ENCODE results near the gene CYSTM1.

Gene CYSTM1

DNA sequence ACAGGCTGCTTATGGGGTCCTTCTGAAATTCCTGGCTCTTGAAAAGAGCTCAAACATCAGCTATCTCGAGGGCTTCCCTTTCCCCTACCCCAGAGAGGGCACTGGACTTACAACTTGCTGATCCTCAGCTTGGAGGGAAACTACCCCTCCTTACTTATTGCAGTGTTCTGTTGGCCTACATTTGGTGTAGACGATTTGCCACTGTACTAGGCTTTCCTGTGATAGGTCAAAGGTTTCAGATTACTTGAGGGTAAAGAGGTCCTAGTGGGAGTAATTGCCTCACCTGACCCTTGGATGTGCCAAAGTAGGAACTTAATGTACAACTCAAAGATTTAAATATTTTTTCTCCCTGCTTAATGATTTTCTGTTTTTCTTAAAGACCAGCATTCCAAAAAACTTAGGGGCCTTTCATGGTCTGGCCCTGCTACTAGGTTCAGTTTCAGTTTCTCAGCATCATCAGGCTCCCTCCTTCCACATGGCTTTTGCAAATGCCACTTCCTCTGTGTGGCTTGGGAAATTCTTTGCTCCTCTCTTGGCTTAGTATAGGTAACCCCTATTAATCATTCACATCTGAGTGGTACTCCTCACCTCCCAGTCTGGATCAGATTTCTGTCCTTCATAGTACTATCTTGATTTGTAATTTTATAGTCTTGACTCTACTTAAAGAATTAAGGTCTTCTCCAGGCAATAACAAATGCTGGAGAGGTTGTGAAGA lies 32.4 kb downstream of the CYSTM1 start:
- DNase-seq (ENCODE audit: low read depth in 2 of 2) = no peak

DNA sequence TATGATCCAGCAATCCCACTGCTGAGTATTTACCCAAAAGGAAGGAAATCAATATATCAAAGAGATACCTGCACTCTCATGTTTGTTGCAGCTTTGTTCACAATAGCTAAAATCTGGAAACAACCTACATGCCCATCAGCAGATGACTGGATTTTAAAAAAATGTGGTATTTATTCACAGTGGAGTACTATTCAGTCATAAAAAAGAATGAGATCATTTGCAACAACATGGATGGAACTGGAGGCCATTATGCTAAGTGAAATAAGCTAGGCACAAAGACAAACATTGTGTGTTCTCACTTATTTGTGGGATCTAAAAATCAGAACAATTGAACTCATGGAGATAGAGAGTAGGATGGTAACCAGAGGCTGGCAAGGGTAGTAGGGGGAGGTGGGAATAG lies 33.1 kb downstream of the CYSTM1 start:
- DNase-seq (ENCODE audit: low read depth in 2 of 2) = no peak

DNA sequence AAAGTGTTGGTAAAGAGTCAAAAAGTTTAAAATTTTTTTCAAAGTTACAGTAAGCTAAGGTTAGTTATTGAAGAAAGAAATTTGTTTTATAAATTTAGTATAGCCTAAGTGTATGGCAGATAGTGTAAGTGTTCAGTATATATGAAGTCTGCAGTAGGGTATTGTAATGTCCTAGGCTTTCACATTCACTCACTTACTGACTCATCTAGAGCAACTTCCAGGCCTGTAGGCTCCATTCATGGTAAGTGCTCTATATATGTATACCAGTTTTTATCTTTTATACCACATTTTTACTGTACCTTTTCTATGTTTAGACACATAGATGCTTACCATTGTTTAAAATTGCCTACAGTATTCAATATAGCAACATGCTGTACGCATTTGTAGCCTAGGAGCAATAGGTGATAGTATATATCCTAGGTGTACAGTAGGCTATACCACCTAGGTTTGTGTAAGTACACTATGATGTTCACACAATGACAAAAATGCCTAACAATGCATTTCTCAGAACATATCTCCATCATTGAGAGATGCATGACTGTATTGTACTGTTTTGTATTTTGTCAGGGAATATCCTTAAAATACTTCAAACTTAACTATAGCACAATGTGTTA lies 38.5 kb downstream of the CYSTM1 start:
- no peak for DNase-seq (ENCODE audit: low read depth in 2 of 2)

GRCh38 chr5:140214831-140215230 lies 39.8 kb downstream of the CYSTM1 start:
- DNase-seq (ENCODE audit: low read depth in 2 of 2) = no peak

DNA sequence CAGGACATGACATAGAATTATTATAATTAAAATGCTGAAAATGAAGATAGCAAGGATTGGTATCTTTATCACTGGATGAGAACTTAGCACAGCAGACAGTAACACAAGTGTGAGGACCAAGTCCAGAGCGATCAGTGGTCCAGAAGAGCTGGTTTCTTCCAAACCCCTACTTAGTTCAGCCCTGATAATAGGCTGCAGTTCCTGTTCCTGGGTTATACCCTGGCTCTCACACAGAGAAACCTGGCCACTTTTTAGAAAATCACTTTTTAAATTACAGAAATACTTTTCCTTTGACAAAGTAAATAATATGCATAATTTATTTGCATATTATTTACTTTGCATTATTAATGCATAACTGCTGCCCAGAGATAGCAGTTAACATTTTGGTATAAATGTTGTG lies 40.3 kb downstream of the CYSTM1 start:
- no peak for DNase-seq (ENCODE audit: low read depth in 2 of 2)

- no peak for DNase-seq (ENCODE audit: low read depth in 2 of 2)
These were observed 41.6 kb downstream of the CYSTM1 start for GRCh38 chr5:140216478-140217074.

DNA sequence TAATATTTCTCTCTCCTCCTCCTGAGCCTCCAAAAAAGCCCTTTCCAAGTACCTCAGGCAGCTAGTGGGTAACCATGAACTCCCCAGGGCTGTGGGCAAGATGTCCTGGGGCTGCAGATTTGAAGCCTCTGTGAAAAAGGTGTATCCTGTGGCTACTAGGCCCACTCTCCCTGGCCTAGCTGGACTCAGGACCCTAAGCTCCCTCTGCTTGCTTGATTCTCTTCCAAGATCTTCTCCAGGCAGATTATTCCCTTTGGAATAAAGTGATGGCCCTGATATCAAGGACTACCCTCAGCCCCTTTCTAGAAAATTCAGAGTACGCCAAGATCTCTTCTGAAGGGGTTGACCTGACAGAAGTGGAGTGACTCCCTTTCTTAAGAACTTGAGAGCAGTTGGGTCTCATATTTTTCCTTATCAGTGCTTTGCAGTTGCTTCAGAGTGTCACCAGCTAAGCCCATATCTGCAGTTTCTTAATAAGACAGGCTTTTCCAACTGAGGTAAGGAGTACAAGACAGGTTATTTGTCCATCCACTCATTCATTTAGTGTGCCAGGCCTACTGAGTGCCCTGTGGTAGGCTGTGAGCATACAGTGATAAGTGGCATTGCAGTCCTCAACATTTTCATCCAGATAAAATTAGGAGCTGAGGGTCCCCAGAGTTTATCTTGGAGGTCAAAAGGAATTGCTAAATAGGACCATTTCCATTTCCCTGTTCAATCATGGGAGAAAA lies 42.5 kb downstream of the CYSTM1 start:
- no peak for DNase-seq (ENCODE audit: low read depth in 2 of 2)

- no peak for DNase-seq (ENCODE audit: low read depth in 2 of 2)
These were observed 44.3 kb downstream of the CYSTM1 start for GRCh38 chr5:140219068-140219991.

GRCh38 chr5:140220032-140220697 lies 45.2 kb downstream of the CYSTM1 start:
- DNase-seq (ENCODE audit: low read depth in 2 of 2) = no peak

DNA sequence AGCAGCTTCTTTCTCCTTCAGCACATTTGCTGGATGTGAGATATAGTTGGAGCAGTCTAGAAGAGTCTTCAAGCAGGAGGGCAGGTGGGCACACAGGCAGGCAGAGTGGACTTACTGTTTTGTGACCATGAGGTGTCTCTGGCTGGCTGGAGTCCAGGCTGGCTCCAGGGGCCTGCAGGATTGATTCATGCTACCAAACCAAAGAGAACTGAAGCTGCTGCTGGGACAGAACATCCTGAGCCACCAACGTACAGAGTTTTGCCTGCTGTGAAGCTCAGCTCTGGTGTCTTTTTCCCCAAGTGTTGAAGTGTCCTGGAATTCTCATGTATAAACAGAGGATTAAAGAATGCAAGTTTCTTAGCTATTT lies 45.7 kb downstream of the CYSTM1 start:
- DNase-seq (ENCODE audit: low read depth in 2 of 2) = no peak

DNA sequence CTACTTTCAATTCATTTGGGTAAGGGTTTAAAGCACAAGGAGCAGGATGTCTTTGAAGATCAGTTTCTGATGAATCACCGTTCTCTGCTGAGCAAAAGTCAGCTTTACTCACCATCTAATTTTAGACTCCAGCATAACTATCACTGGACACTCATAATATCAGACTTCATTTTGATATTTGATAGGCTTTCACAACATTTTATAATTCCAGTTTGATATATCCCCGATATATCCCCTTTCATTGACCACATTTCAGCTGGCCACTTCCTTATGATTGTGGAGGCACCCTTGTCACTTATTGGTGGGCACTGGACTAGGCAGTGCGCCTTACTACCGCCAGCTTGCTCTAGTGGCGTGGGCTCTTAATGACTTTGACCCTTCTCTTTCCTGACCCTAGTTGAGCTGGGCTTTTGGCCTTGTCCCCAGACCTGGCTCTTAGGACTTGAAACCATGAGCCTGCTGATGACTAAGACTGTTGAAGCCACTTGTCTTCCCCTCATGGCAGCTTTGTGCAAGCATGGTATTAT lies 46.8 kb downstream of the CYSTM1 start:
- DNase-seq (ENCODE audit: low read depth in 2 of 2) = no peak

- DNase-seq (ENCODE audit: low read depth in 2 of 2) = no peak
These were observed 47.4 kb downstream of the CYSTM1 start for GRCh38 chr5:140222416-140222815.

DNA sequence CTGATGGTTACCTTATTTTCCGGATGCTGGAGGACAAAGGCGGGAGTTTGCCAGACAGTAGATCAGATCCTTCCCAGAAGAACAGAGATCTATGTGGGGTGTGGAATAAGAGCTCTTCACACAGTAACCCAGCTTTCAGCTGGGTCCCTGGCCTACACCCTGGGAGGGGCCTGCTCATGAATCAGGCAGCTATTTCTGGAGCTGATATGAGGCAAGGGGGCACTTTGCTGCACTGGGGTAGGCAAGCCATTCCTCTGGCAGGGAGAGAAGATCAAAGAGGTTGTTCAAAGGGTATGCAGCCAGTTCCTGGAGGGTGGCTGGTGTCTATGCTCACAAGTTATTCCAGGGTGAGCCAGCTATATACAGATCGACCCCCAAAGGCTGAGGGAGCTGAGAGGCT lies 48.6 kb downstream of the CYSTM1 start:
- DNase-seq (ENCODE audit: low read depth in 2 of 2) = no peak

- no peak for DNase-seq (ENCODE audit: low read depth in 2 of 2)
These were observed 49.7 kb downstream of the CYSTM1 start for GRCh38 chr5:140224658-140225057.

DNA sequence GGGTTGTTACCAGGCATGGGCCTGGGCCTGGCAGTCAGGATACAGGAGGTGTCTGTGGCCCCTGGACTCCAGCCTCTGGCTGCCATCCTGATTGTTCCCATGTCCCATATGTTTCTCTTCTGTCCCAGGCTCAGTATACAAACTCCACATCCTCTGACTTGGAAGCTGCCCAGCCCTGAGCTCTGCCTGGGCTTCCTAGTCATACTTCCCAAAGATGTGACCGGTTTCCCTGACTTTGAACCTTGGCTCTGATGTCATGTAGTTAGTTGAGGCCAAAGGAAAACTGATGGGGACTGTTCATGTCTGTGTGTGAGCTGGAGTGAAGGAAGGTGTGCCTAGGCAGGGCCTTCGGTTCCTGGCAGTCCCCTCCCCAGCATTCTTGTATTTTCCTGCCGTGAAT lies 50.4 kb downstream of the CYSTM1 start:
- no peak for DNase-seq (ENCODE audit: low read depth in 2 of 2)

GRCh38 chr5:140227046-140227445 lies 52.1 kb downstream of the CYSTM1 start:
- no peak for DNase-seq (ENCODE audit: low read depth in 2 of 2)

GRCh38 chr5:140228364-140228837 lies 53.4 kb downstream of the CYSTM1 start:
- no peak for DNase-seq (ENCODE audit: low read depth in 2 of 2)

GRCh38 chr5:140230373-140230772 lies 55.4 kb downstream of the CYSTM1 start:
- DNase-seq (ENCODE audit: low read depth in 2 of 2) = no peak

DNA sequence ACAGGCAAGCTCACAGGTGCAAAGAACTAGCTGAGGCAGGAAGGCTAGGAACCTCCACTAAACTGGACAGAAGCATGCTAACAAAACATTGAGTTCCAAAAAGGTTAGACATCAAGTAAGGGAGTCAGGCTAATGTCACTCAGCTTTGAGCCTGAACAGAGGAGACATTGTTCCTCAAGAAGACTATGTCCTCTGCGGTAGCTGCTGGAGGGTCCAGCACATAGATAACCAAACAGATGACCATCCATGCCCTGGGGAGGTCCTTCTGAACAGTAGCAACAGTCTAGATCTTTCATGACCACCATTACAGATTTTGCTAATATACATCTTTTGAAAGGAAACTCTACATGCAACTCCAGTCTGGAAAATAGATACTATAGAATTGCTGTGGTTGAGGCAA lies 57.7 kb downstream of the CYSTM1 start:
- no peak for DNase-seq (ENCODE audit: low read depth in 2 of 2)

DNA sequence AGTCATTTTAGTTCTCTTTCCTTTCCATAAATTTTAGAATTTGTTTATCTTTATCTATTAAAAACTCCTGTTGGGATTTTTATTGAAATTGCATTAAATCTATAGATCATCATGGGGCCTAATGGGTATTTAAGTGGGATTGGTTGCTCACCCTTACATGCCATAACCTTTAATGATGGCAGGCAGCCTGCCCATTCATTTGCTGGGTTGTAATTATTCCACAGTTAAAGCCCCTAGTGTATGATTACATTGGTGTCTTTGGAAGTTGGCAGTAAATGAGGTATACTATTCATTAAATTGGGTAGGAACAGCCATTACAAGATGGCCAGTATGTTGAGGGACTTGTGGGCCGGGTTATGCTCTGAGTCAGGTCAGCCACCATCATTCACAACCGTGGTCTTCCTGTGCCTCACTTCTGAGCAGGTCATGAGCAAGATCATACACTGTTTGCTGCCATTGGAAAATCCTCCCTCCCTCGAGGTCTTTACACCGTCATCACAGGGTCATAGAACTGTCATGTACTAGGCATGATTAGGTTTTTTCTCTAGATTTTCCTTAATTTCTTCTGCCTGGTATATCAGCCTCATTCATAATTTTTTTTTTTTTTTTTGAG lies 59.5 kb downstream of the CYSTM1 start:
- DNase-seq (ENCODE audit: low read depth in 2 of 2) = no peak

All from stimulated activated CD8-positive, alpha-beta memory T cell treated with anti-CD3 and anti-CD28 coated beads, Interleukin-15, amount 100 ng/mL, for 4 hours (primary cell).